ENCODE measurements around the gene DOCK3.
A peak's percentile ranks its signal among the peaks of the same experiment; 100 is the strongest.

Gene DOCK3

DNA sequence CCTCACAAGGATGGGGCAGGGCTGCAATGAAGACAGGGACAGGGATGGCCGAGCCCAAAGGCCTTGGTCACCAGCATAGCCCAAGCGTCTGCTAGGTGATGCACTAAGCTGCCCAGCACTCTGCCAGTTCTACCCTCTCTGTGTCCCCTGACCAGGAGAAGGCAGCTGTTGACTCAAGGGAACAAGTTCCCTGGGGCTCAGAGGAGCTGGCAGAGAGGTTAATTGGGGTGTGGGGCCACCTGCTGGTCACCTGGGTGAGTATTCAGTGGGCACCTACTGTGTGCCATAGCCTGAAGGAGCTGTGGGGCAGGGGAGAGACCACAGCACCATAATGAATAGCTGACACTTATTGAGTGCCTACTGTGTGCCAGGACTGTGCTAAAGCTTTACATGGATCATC, 22.0 kb upstream of the DOCK3 start:
- TF ChIP-seq, protein P1, sequence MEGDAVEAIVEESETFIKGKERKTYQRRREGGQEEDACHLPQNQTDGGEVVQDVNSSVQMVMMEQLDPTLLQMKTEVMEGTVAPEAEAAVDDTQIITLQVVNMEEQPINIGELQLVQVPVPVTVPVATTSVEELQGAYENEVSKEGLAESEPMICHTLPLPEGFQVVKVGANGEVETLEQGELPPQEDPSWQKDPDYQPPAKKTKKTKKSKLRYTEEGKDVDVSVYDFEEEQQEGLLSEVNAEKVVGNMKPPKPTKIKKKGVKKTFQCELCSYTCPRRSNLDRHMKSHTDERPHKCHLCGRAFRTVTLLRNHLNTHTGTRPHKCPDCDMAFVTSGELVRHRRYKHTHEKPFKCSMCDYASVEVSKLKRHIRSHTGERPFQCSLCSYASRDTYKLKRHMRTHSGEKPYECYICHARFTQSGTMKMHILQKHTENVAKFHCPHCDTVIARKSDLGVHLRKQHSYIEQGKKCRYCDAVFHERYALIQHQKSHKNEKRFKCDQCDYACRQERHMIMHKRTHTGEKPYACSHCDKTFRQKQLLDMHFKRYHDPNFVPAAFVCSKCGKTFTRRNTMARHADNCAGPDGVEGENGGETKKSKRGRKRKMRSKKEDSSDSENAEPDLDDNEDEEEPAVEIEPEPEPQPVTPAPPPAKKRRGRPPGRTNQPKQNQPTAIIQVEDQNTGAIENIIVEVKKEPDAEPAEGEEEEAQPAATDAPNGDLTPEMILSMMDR (IDR thresholded peaks at IDR 0.05; ENCODE audit: low read depth, low read length), result peak; percentile 64
- no peaks in the 10 kb centered on the region; the same call in 1 of the 2 replicates for H3K36me3 ChIP-seq
- no peak overlapping the region for H3K4me3 ChIP-seq (ENCODE audit: low read depth, low read length)
- DNase-seq, result peak; percentile 64
- H3K27ac ChIP-seq, result no peak overlapping the region
- no peaks in the 10 kb centered on the region for H3K27me3 ChIP-seq (ENCODE audit: insufficient read depth, low read depth, severe bottlenecking)
- H3K9me3 ChIP-seq (ENCODE audit: severe bottlenecking), result no peaks in the 10 kb centered on the region

DNA sequence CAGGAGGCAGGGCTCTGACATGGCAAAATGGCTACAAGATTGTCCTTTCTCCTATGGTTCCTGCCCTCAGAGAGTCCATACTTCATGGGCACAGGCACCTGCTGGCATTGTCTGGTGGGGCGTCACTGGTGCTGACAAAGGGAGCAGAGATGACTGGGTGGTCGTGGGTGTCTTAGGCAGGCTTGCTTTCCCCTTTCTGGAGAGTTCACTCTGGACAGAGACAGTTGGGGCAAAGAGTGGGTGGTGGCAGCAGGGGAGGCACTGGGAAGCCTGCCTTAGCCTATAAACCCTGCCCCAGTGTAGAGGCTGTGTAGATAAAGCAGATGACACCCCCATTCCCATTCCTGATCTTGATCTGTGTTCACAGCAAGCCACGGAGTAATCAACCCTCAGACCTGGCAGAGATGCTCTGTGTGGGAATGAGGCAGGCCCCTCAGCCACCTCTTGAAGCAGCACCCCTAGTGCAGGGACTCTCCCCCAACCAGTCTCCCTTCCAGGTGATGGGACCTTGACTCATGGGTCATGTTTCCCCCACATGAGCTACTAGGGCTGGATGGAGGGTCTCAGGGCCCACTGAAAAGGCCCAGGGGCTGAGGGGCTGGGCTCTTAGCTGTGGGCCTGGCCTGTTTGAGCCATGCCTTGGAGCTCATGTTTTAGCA, 20.7 kb upstream of the DOCK3 start:
- H3K4me3 ChIP-seq (ENCODE audit: low read depth, low read length), result no peak overlapping the region
- H3K27me3 ChIP-seq (ENCODE audit: insufficient read depth, low read depth, severe bottlenecking), result no peaks in the 10 kb centered on the region
- no peaks in the 10 kb centered on the region for H3K9me3 ChIP-seq (ENCODE audit: severe bottlenecking)
- peak overlapping the region; percentile 86 for H3K27ac ChIP-seq
- no peaks in the 10 kb centered on the region for H3K36me3 ChIP-seq
- no peak for DNase-seq
- TF ChIP-seq, protein P1 (IDR thresholded peaks at IDR 0.05; ENCODE audit: low read depth, low read length), result no peak

DNA sequence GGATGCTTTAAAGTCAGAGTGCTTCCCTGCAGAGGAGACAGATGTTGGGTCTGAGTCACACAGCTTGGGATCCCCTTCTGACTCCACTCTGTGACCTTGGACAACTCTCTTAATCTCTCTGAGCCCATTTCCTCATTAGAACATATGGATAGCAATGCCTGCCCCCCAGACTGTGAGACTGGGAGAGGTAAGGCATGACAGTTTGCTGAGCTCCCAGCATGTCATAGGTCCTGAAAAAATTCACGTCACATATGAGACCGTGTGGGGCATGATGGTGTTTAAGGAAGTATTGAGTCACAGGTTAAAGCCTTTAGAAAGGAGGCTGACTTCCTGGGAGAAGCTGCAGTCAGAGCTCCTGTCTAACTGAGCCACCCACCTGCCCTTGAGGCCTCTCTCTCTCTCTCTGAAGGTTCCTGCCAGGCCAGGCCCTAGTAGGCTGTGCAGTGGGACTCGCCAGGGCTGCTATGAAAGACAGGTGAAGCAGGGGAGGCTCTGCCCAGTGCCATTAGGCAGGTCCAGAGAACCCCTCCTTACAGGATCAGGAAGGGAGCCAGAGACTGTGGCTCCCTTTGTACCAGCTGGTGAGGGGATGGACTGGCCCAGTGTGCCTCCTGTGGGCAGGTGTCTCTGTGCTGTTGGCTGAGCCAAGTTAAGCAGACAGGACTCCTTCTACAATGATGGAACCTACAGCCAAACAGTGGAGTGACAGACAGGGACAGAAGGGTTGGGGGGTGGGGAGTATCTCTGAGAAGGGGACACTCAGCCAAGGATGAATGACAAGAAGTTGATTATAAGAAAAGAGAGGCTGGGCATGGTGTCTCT, 19.5 kb upstream of the DOCK3 start:
- Histone ChIP-seq H3K36me3 (no peaks in the 10 kb centered on the region), H3K4me3 (ENCODE audit: low read depth, low read length) (no peak overlapping the region), H3K27me3 (ENCODE audit: insufficient read depth, low read depth, severe bottlenecking) (no peaks in the 10 kb centered on the region), H3K27ac (peak overlapping the region; percentile 86), H3K9me3 (ENCODE audit: severe bottlenecking) (no peaks in the 10 kb centered on the region)
- peak; percentile 87 for DNase-seq
- TF ChIP-seq, protein P1 (IDR thresholded peaks at IDR 0.05; ENCODE audit: low read depth, low read length), result no peak

DNA sequence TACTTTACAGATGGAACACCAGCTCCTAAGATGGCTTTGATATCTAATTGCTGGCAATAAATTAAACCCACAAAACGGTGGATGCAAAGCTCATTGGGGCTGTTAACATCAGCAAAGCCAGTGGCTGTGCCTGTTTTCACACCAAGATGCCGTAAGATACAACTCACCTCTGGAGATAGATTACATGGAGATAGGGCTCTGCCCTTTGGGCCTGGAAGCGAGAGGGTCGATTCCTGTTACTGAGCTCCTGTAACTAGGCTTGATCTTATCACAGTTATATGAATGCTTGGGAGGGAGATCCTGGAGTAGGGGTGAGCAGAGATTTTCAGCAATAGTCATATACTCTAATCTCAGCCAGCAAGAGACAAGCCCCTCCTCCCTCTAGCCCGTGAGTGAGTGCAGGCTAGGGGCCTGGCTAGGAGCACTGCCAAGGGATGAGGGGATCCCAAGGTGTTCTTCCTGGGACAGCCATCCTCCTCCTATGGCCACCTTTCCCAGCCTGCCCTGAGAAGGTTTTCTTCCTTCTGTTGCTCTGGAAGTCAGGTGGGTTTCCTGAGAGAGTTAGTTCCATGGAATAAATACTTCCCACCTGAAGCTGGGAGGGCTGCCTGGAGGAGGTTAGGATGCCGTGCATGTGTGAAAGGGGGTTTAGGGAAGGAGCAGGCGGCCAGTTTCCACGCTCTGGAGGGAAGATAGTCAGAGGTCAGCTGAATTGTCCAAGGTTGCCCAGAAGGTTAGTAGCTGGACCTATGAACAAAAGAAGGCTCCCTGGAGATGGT, 18.1 kb upstream of the DOCK3 start:
- Histone ChIP-seq H3K27me3 (ENCODE audit: insufficient read depth, low read depth, severe bottlenecking) (no peaks in the 10 kb centered on the region), H3K9me3 (ENCODE audit: severe bottlenecking) (no peaks in the 10 kb centered on the region), H3K4me3 (ENCODE audit: low read depth, low read length) (no peak overlapping the region), H3K36me3 (no peaks in the 10 kb centered on the region), H3K27ac (peak overlapping the region; percentile 86; the same call in 1 of the 2 replicates)
- DNase-seq, result no peak
- TF ChIP-seq, protein P1 (IDR thresholded peaks at IDR 0.05; ENCODE audit: low read depth, low read length), result no peak

DNA sequence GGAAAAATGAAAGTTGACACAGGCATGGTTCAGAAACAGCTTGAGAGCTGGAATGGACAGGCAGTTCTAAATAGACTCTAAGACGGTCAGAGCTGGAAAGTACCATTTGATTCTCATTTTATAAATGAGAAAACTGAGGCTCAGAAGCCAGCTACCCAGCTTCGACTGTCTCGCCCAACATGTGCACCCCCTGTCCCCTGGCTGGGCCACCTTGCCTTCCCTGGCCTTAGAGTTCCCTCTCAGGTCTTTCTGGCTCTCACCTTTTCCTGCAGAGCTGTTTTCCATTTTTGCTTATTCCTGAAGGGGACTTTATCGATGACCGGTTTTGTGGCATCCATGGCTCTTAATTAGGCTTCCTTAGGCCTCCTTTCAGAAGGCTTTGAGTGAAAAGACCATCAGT, 17.3 kb upstream of the DOCK3 start:
- DNase-seq, result no peak
- TF ChIP-seq, protein P1 (IDR thresholded peaks at IDR 0.05; ENCODE audit: low read depth, low read length), result no peak
- Histone ChIP-seq H3K36me3 (no peaks in the 10 kb centered on the region), H3K27me3 (ENCODE audit: insufficient read depth, low read depth, severe bottlenecking) (no peaks in the 10 kb centered on the region), H3K27ac (no peak overlapping the region), H3K4me3 (ENCODE audit: low read depth, low read length) (no peak overlapping the region), H3K9me3 (ENCODE audit: severe bottlenecking) (no peaks in the 10 kb centered on the region)
